Stimulated activated CD8-positive, alpha-beta memory T cell treated with anti-CD3 and anti-CD28 coated beads, Interleukin-7, amount 100 ng/mL, for 24 hours (primary cell): ENCODE data around the gene SET.

Source experiments
- DNase-seq: peaks from one replicate; pipeline ENCODE4 v3.0.0-alpha.2; 2020; ENCODE audit warnings: low read depth

The SET gene

GRCh38 chr9:128731093-128731492, 42.1 kb downstream of the SET start:
- DNase-seq, result no peak

- no peak for DNase-seq
Observed at GRCh38 chr9:128731691-128732090, 42.7 kb downstream of the SET start.

GRCh38 chr9:128732576-128732975, 43.6 kb downstream of the SET start:
- DNase-seq, result no peak

- DNase-seq, result no peak
Observed at GRCh38 chr9:128733256-128733655, 44.2 kb downstream of the SET start.

- no peak for DNase-seq
Observed at GRCh38 chr9:128735373-128735772, 46.4 kb downstream of the SET start.

GRCh38 chr9:128742401-128742800, 53.4 kb downstream of the SET start:
- DNase-seq, result no peak

GRCh38 chr9:128743421-128743820, 54.4 kb downstream of the SET start:
- DNase-seq, result no peak
